Endometrial microvascular endothelial cells (primary cell): ENCODE data around the gene SEPTIN6. TPM values are rescaled to one million over a fixed set of nuclear protein-coding genes. Genes with fewer than 3 reads are reported as not detected.
"Not testable (repeated sequence)": the region's sequence is repeated elsewhere in the genome, so short reads cannot be mapped to it uniquely, and the experiment has no call there.

ENCODE experiments used
- in situ Hi-C: cut with HindIII; loops from 2 replicates; pipeline ENCODE4 v1.10.0; 2017; ENCODE audit warnings: low sequenced_read_pairs, low pct_unique_long_range_greater_than_20kb; ENCODE audit errors: inconsistent ontology term
- total RNA-seq: library from RNA; depleted of rRNA; stranded (reverse); fragments of >200 nt; gene quantifications from one replicate; pipeline ENCODE4 v1.2.3, GENCODE V29; 2015; ENCODE audit errors: inconsistent ontology term

Gene SEPTIN6
- total RNA-seq, 1 donor from 2014 or later = 15.0 TPM

GRCh38 chrX:119667111-119667878 is 25.7 kb downstream of the SEPTIN6 start:
- in situ Hi-C loops = no loop called here

- in situ Hi-C loops = not testable (repeated sequence)
Measured at GRCh38 chrX:119664877-119665276, 28.1 kb downstream of the SEPTIN6 start.

- in situ Hi-C loops = no loop called here
Measured at GRCh38 chrX:119661486-119661885, 31.5 kb downstream of the SEPTIN6 start.

- in situ Hi-C loops = no loop called here
Measured at GRCh38 chrX:119659522-119659921, 33.4 kb downstream of the SEPTIN6 start.

- in situ Hi-C loops = no loop called here
Measured at GRCh38 chrX:119655125-119655524, 37.8 kb downstream of the SEPTIN6 start.

- in situ Hi-C loops = no loop called here
Measured at GRCh38 chrX:119654112-119654531, 38.8 kb downstream of the SEPTIN6 start.

GRCh38 chrX:119648421-119648775 is 44.6 kb downstream of the SEPTIN6 start:
- in situ Hi-C loops = no loop called here

GRCh38 chrX:119647552-119648420 is 45.2 kb downstream of the SEPTIN6 start:
- in situ Hi-C loops = no loop called here

GRCh38 chrX:119647089-119647488 is 45.9 kb downstream of the SEPTIN6 start:
- in situ Hi-C loops = no loop called here

- in situ Hi-C loops = no loop called here
Measured at GRCh38 chrX:119646515-119646914, 46.5 kb downstream of the SEPTIN6 start.

GRCh38 chrX:119643696-119644095 is 49.3 kb downstream of the SEPTIN6 start:
- in situ Hi-C loops = no loop called here

Other genes starting within 250 kb of the SEPTIN6 start
- 533 TPM for gene SLC25A5, start 224.7 kb downstream of the SEPTIN6 start, total RNA-seq
- 25.3 TPM for gene STEEP1, start 127.8 kb downstream of the SEPTIN6 start, total RNA-seq
- gene UBE2A, start 118.6 kb downstream of the SEPTIN6 start, total RNA-seq = 65.4 TPM
- 6.0 TPM for gene NKRF, start 86.7 kb downstream of the SEPTIN6 start, total RNA-seq
- gene SOWAHD, start 65.4 kb upstream of the SEPTIN6 start, total RNA-seq = not detected
- 7,033 TPM for gene RPL39, start 98.5 kb upstream of the SEPTIN6 start, total RNA-seq
- gene UPF3B, start 159.8 kb upstream of the SEPTIN6 start, total RNA-seq = 2.2 TPM
- 13.6 TPM for gene RNF113A, start 178.6 kb upstream of the SEPTIN6 start, total RNA-seq
- gene NDUFA1, start 178.7 kb upstream of the SEPTIN6 start, total RNA-seq = 54.9 TPM
- not detected for gene AKAP14, start 202.7 kb upstream of the SEPTIN6 start, total RNA-seq